GM23338 (cell line): ENCODE results near the gene AMBP. TPM values are rescaled to one million over a fixed set of nuclear protein-coding genes. Genes with fewer than 3 reads are reported as not detected.

Source experiments
- ATAC-seq: fragments of 200-7000 bp; cut with Tn5 transposase; 3 replicates; pipeline ENCODE4 v1.9.1; 2020
- DNase-seq: peaks from one replicate; pipeline ENCODE4 v3.0.0-alpha.2; 2015; ENCODE audit warnings: low spot score
- H2AFZ ChIP-seq: fragments of 200-600 bp; sonication (generic); 2 replicates; pipeline ENCODE4 v1.8.0; 2016; ENCODE audit warnings: antibody characterized with exemption, mild to moderate bottlenecking, moderate library complexity
- H3F3A ChIP-seq: fragments of 200-600 bp; sonication (generic); replicated peaks from 2 replicates; pipeline ENCODE4 v1.8.0; 2017; ENCODE audit warnings: antibody characterized with exemption, mixed run types, low read depth
- H3K27ac ChIP-seq: fragments of 200-600 bp; sonication (generic); 2 replicates; pipeline ENCODE4 v1.6.1; 2016; ENCODE audit warnings: low read depth
- H3K27me3 ChIP-seq: fragments of 200-600 bp; sonication (generic); 2 replicates; pipeline ENCODE4 v1.8.0; 2016; ENCODE audit warnings: mild to moderate bottlenecking, mixed run types, moderate library complexity; ENCODE audit not compliant: insufficient read depth
- H3K36me3 ChIP-seq: fragments of 200-600 bp; sonication (generic); 2 replicates; pipeline ENCODE4 v1.8.0; 2016; ENCODE audit warnings: mild to moderate bottlenecking; ENCODE audit not compliant: insufficient read depth
- H3K4me1 ChIP-seq: fragments of 200-600 bp; sonication (generic); 2 replicates; pipeline ENCODE4 v1.8.0; 2016; ENCODE audit warnings: mild to moderate bottlenecking, moderate library complexity; ENCODE audit not compliant: insufficient read depth
- H3K4me2 ChIP-seq: fragments of 200-600 bp; sonication (generic); 2 replicates; pipeline ENCODE4 v1.7.1; 2017; ENCODE audit warnings: mixed run types
- H3K4me3 ChIP-seq: fragments of 200-600 bp; sonication (generic); 2 replicates; pipeline ENCODE4 v1.6.1; 2016; ENCODE audit warnings: mixed run types
- H3K79me2 ChIP-seq: fragments of 200-600 bp; sonication (generic); replicated peaks from 2 replicates; pipeline ENCODE4 v1.8.0; 2017; ENCODE audit warnings: mild to moderate bottlenecking; ENCODE audit not compliant: insufficient read depth
- H3K9me2 ChIP-seq: fragments of 200-600 bp; sonication (generic); 2 replicates; pipeline ENCODE4 v1.8.0; 2017; ENCODE audit not compliant: insufficient read depth
- H4K20me1 ChIP-seq: fragments of 200-600 bp; sonication (generic); replicated peaks from 2 replicates; pipeline ENCODE4 v1.8.0; 2017; ENCODE audit warnings: mild to moderate bottlenecking; ENCODE audit not compliant: insufficient read depth
- H3K27ac Mint-ChIP-seq: 2 replicates; pipeline ENCODE4 v1.8.0; 2020; ENCODE audit warnings: inconsistent platforms, mild to moderate bottlenecking, moderate library complexity, mixed read lengths
- H3K27me3 Mint-ChIP-seq: 3 replicates; pipeline ENCODE4 v1.8.0; 2022; ENCODE audit warnings: low read depth, mild to moderate bottlenecking, moderate library complexity, mixed read lengths, inconsistent platforms; ENCODE audit not compliant: insufficient read depth, poor library complexity
- H3K36me3 Mint-ChIP-seq: 3 replicates; pipeline ENCODE4 v1.8.0; 2021; ENCODE audit warnings: low read depth, mild to moderate bottlenecking, inconsistent platforms, moderate library complexity, mixed read lengths
- H3K4me1 Mint-ChIP-seq: 3 replicates; pipeline ENCODE4 v1.8.0; 2020; ENCODE audit warnings: mild to moderate bottlenecking, inconsistent platforms, mixed read lengths
- H3K4me3 Mint-ChIP-seq: 3 replicates; pipeline ENCODE4 v1.8.0; 2021; ENCODE audit warnings: moderate library complexity, mild to moderate bottlenecking, inconsistent platforms, mixed read lengths
- H3K9me3 Mint-ChIP-seq: 3 replicates; pipeline ENCODE4 v1.8.0; 2020; ENCODE audit warnings: moderate library complexity, mild to moderate bottlenecking, inconsistent platforms, mixed read lengths
- CREB1 ChIP-seq: fragments of 250-450 bp; sonication (Bioruptor Pico); IDR thresholded peaks from 2 replicates; pipeline ENCODE4 v1.5.0; 2020; ENCODE audit warnings: low read depth, mild to moderate bottlenecking, moderate library complexity
- EZH2 ChIP-seq: fragments of 200-600 bp; sonication (generic); IDR thresholded peaks from one replicate; pipeline ENCODE4 v1.8.0; 2017; ENCODE audit warnings: antibody characterized with exemption, mild to moderate bottlenecking, low read depth; ENCODE audit not compliant: unreplicated experiment
- EZH2phosphoT487 ChIP-seq: fragments of 200-600 bp; sonication (generic); IDR thresholded peaks from one replicate; pipeline ENCODE4 v1.8.1; 2018; ENCODE audit warnings: antibody characterized with exemption; ENCODE audit not compliant: unreplicated experiment
- JUNB ChIP-seq: IDR thresholded peaks from one replicate; pipeline ENCODE4 v1.6.1; 2016; ENCODE audit warnings: antibody characterized with exemption; ENCODE audit not compliant: unreplicated experiment
- NANOG ChIP-seq: IDR thresholded peaks from 2 replicates; pipeline ENCODE4 v1.6.1; 2016; ENCODE audit warnings: antibody characterized with exemption, borderline replicate concordance
- POLR2AphosphoS5 ChIP-seq: IDR thresholded peaks from 2 replicates; pipeline ENCODE4 v1.6.1; 2016; ENCODE audit warnings: antibody characterized with exemption, low read depth
- STAT1 ChIP-seq: IDR thresholded peaks from one replicate; pipeline ENCODE4 v1.6.1; 2016; ENCODE audit warnings: antibody characterized with exemption; ENCODE audit not compliant: unreplicated experiment
- ZNF114 ChIP-seq: fragments of 250-450 bp; sonication (Bioruptor Pico); IDR thresholded peaks from 2 replicates; pipeline ENCODE4 v1.5.0; 2020; ENCODE audit warnings: mild to moderate bottlenecking, moderate library complexity
- polyA plus RNA-seq: library from polyadenylated mRNA; unstranded; fragments of >200 nt; fragmentation: Nextera tagmentation; extraction: Ambion mirVana; gene quantifications from 2 replicates; pipeline ENCODE4 v1.2.1, GENCODE V29; 2016
- total RNA-seq: library from RNA; depleted of rRNA; stranded (reverse); fragments of >200 nt; shearing (Covaris generic); gene quantifications from 2 replicates; pipeline ENCODE4 v1.2.3, GENCODE V29; 2014
- TF ChIP-seq, protein P1 (sequence below): IDR thresholded peaks from 2 replicates; pipeline ENCODE4 v1.6.1; 2016; ENCODE audit warnings: antibody characterized with exemption
- TF ChIP-seq, protein P2 (sequence below): IDR thresholded peaks from one replicate; pipeline ENCODE4 v1.6.1; 2018; ENCODE audit warnings: antibody characterized with exemption; ENCODE audit not compliant: unreplicated experiment
- TF ChIP-seq, protein P3 (sequence below), 2 experiments: fragments of 200-600 bp in 1 of 2; sonication (generic) in 1 of 2; conservative IDR thresholded peaks; 2 replicates each; pipeline versions ENCODE4 v1.5.1 to v1.6.1; 2016 to 2017; ENCODE audit warnings: antibody characterized with exemption in 2 of 2, low read depth in 2 of 2, mild to moderate bottlenecking in 2 of 2, moderate library complexity in 1 of 2

AMBP gene
- total and polyA plus RNA-seq, 2 experiments from 2014 or later, result 1.3 to 2.0 TPM

DNA sequence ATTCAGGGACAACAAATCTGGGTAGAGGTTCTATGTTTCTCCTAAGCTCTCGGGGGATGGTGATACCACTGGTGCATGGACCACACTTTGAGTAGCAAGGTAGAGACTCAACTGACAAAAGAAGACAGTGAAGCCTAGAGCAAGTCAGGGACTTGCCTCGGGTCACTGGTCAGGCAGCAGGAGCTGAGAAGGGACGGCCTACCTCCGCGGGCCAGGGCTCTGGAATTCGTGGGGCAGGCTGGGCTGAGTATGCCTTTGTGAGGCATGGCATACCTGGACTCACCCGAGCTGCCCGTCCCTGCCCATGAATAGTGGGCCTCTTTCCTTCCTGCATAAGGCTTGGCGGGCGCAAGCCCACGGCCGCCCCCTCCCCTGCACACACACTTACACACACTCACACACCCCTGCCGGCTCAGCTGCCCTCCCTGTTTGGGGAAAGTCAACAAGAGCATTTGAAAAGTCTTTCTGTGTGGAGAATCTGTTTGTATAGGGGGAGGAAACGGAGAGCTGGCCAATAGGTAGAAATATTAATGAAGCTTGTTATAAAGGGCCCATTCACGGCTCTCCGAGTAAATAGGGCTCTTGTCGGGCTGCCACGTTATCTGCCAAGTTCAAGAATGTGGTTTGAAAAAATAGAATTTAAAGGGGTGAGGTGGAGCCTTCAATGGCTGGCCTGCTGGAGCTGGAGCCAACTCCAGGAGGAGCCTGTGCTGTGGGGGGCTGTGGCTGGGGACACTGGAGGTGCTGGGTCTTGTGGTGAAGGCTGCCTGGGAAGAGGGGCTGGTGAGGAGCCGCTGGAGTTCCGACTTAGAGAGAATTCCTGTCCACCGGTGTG lies 40.1 kb upstream of the AMBP start:
- Histone ChIP-seq H4K20me1 (no peaks in the 10 kb centered on the region), H3K4me3 (no peak overlapping the region), H3K4me2 (no peak overlapping the region), H3K79me2 (no peaks in the 10 kb centered on the region), H3K9me2 (no peaks in the 10 kb centered on the region), H2AFZ (no peak overlapping the region), H3F3A (no peaks in the 10 kb centered on the region), H3K27me3 (no peaks in the 10 kb centered on the region), H3K4me1 (no peaks in the 10 kb centered on the region), H3K36me3 (no peaks in the 10 kb centered on the region), H3K27ac (no peak overlapping the region)
- Mint-ChIP-seq H3K27ac (no peak overlapping the region), H3K4me1 (peaks cover 5% of the 10 kb centered on the region; the same call in 2 of the 3 replicates), H3K27me3 (peaks cover 11% of the 10 kb centered on the region), H3K4me3 (no peak overlapping the region), H3K9me3 (no peaks in the 10 kb centered on the region), H3K36me3 (no peaks in the 10 kb centered on the region; the same call in 2 of the 3 replicates)
- DNase-seq (no peak), ATAC-seq (peak; percentile 24; the same call in 1 of the 3 replicates)
- TF ChIP-seq JUNB (no peak), ZNF114 (no peak), EZH2phosphoT487 (no peak), CREB1 (CRISPR knock-in tag) (no peak), STAT1 (no peak), POLR2AphosphoS5 (no peak), EZH2 (no peak), NANOG (no peak)
- TF ChIP-seq, protein P1, sequence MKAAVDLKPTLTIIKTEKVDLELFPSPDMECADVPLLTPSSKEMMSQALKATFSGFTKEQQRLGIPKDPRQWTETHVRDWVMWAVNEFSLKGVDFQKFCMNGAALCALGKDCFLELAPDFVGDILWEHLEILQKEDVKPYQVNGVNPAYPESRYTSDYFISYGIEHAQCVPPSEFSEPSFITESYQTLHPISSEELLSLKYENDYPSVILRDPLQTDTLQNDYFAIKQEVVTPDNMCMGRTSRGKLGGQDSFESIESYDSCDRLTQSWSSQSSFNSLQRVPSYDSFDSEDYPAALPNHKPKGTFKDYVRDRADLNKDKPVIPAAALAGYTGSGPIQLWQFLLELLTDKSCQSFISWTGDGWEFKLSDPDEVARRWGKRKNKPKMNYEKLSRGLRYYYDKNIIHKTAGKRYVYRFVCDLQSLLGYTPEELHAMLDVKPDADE, result no peak
- TF ChIP-seq, protein P2, sequence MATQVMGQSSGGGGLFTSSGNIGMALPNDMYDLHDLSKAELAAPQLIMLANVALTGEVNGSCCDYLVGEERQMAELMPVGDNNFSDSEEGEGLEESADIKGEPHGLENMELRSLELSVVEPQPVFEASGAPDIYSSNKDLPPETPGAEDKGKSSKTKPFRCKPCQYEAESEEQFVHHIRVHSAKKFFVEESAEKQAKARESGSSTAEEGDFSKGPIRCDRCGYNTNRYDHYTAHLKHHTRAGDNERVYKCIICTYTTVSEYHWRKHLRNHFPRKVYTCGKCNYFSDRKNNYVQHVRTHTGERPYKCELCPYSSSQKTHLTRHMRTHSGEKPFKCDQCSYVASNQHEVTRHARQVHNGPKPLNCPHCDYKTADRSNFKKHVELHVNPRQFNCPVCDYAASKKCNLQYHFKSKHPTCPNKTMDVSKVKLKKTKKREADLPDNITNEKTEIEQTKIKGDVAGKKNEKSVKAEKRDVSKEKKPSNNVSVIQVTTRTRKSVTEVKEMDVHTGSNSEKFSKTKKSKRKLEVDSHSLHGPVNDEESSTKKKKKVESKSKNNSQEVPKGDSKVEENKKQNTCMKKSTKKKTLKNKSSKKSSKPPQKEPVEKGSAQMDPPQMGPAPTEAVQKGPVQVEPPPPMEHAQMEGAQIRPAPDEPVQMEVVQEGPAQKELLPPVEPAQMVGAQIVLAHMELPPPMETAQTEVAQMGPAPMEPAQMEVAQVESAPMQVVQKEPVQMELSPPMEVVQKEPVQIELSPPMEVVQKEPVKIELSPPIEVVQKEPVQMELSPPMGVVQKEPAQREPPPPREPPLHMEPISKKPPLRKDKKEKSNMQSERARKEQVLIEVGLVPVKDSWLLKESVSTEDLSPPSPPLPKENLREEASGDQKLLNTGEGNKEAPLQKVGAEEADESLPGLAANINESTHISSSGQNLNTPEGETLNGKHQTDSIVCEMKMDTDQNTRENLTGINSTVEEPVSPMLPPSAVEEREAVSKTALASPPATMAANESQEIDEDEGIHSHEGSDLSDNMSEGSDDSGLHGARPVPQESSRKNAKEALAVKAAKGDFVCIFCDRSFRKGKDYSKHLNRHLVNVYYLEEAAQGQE, result no peak
- TF ChIP-seq, protein P3, sequence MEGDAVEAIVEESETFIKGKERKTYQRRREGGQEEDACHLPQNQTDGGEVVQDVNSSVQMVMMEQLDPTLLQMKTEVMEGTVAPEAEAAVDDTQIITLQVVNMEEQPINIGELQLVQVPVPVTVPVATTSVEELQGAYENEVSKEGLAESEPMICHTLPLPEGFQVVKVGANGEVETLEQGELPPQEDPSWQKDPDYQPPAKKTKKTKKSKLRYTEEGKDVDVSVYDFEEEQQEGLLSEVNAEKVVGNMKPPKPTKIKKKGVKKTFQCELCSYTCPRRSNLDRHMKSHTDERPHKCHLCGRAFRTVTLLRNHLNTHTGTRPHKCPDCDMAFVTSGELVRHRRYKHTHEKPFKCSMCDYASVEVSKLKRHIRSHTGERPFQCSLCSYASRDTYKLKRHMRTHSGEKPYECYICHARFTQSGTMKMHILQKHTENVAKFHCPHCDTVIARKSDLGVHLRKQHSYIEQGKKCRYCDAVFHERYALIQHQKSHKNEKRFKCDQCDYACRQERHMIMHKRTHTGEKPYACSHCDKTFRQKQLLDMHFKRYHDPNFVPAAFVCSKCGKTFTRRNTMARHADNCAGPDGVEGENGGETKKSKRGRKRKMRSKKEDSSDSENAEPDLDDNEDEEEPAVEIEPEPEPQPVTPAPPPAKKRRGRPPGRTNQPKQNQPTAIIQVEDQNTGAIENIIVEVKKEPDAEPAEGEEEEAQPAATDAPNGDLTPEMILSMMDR (conservative IDR thresholded peaks at IDR 0.05; ENCODE audit: low read depth in 2 of 2), result no peak
